ENCODE results near the gene ULK3.

ULK3 gene

GRCh38 chr15:74808840-74809229 is 34.1 kb downstream of the ULK3 start:
- TF ChIP-seq CTCF (IDR thresholded peaks at IDR 0.05; ENCODE audit: insufficient read depth, low read length) (no peak), SPI1 (IDR thresholded peaks at IDR 0.05; ENCODE audit: borderline replicate concordance, low read depth) (no peak), POLR2AphosphoS5 (IDR thresholded peaks at IDR 0.05; ENCODE audit: low read depth) (no peak), REST (IDR thresholded peaks at IDR 0.05; ENCODE audit: insufficient replicate concordance, low read depth) (no peak), GABPA (IDR thresholded peaks at IDR 0.05; ENCODE audit: low read depth) (no peak)
- Histone ChIP-seq H3K27me3 (ENCODE audit: insufficient read depth, poor library complexity, severe bottlenecking) (no peaks in the 10 kb centered on the region), H3K27ac (replicated peaks) (no peak overlapping the region), H3K4me3 (replicated peaks; ENCODE audit: insufficient read depth, low read length) (no peak overlapping the region)
- DNase-seq (ENCODE audit: low read depth in 1 of 2, low spot score in 1 of 2), result no peak

GRCh38 chr15:74808078-74808839 is 34.7 kb downstream of the ULK3 start:
- H3K27ac ChIP-seq (replicated peaks), result no peak overlapping the region
- no peak for TF ChIP-seq GABPA (IDR thresholded peaks at IDR 0.05; ENCODE audit: low read depth)
- no peak for TF ChIP-seq SPI1 (IDR thresholded peaks at IDR 0.05; ENCODE audit: borderline replicate concordance, low read depth)
- no peak for TF ChIP-seq CTCF (IDR thresholded peaks at IDR 0.05; ENCODE audit: insufficient read depth, low read length)
- no peak for TF ChIP-seq POLR2AphosphoS5 (IDR thresholded peaks at IDR 0.05; ENCODE audit: low read depth)
- TF ChIP-seq REST (IDR thresholded peaks at IDR 0.05; ENCODE audit: insufficient replicate concordance, low read depth), result no peak

GRCh38 chr15:74807282-74807681 is 35.7 kb downstream of the ULK3 start:
- H3K27ac ChIP-seq (replicated peaks), result no peak overlapping the region
- DNase-seq (ENCODE audit: low read depth in 1 of 2, low spot score in 1 of 2), result no peak
- TF ChIP-seq POLR2AphosphoS5 (IDR thresholded peaks at IDR 0.05; ENCODE audit: low read depth), result no peak
- no peak for TF ChIP-seq GABPA (IDR thresholded peaks at IDR 0.05; ENCODE audit: low read depth)
- TF ChIP-seq SPI1 (IDR thresholded peaks at IDR 0.05; ENCODE audit: borderline replicate concordance, low read depth), result no peak
- TF ChIP-seq CTCF (IDR thresholded peaks at IDR 0.05; ENCODE audit: insufficient read depth, low read length), result no peak
- no peak overlapping the region for H3K4me3 ChIP-seq (replicated peaks; ENCODE audit: insufficient read depth, low read length)
- no peaks in the 10 kb centered on the region for H3K27me3 ChIP-seq (ENCODE audit: insufficient read depth, poor library complexity, severe bottlenecking)

More at GRCh38 chr15:74808078-74808839, 34.7 kb downstream of the ULK3 start:
- Histone ChIP-seq H3K4me3 (replicated peaks; ENCODE audit: insufficient read depth, low read length) (no peak overlapping the region), H3K27me3 (ENCODE audit: insufficient read depth, poor library complexity, severe bottlenecking) (no peaks in the 10 kb centered on the region)
- DNase-seq (ENCODE audit: low read depth in 1 of 2, low spot score in 1 of 2), result no peak
